Right lobe of liver (tissue), 4 donors: Measurements from ENCODE around the gene GH2.
"Not testable (repeated sequence)": the region's sequence is repeated elsewhere in the genome, so short reads cannot be mapped to it uniquely, and the experiment has no call there.

Source experiments
- CTCF ChIP-seq, 4 donors: fragments of 200-600 bp in 3 of 4; fragments of 450-650 bp in 1 of 4; IDR thresholded peaks; one replicate each; pipeline versions ENCODE4 v1.5.1 to v1.8.0; 2016 to 2022; ENCODE audit warnings: antibody characterized with exemption in 4 of 4, mild to moderate bottlenecking in 2 of 4
- POLR2A ChIP-seq: fragments of 450-650 bp; IDR thresholded peaks from one replicate; pipeline ENCODE4 v1.6.1; 2017; ENCODE audit warnings: antibody characterized with exemption, mild to moderate bottlenecking
- donor health status: DM: no; HTN: no; CAD: no.
- donor health status: DM: no; HTN: no; CAD: no.
- donor health status: DM: no; HTN: yes; CAD: no.

- TF ChIP-seq POLR2A = not testable (repeated sequence)
- peak; percentile 39 to 48 (median 45) for TF ChIP-seq CTCF (IDR thresholded peaks at IDR 0.05)
Observed at GRCh38 chr17:63903787-63904201, 22.1 kb upstream of the GH2 start.
